ENCODE results near the gene CDK2AP2.
"Not testable (repeated sequence)": the region's sequence is repeated elsewhere in the genome, so short reads cannot be mapped to it uniquely, and the experiment has no call there.

The CDK2AP2 gene

GRCh38 chr11:67523556-67524479 is 15.9 kb upstream of the CDK2AP2 start:
- no peak for DNase-seq

DNA sequence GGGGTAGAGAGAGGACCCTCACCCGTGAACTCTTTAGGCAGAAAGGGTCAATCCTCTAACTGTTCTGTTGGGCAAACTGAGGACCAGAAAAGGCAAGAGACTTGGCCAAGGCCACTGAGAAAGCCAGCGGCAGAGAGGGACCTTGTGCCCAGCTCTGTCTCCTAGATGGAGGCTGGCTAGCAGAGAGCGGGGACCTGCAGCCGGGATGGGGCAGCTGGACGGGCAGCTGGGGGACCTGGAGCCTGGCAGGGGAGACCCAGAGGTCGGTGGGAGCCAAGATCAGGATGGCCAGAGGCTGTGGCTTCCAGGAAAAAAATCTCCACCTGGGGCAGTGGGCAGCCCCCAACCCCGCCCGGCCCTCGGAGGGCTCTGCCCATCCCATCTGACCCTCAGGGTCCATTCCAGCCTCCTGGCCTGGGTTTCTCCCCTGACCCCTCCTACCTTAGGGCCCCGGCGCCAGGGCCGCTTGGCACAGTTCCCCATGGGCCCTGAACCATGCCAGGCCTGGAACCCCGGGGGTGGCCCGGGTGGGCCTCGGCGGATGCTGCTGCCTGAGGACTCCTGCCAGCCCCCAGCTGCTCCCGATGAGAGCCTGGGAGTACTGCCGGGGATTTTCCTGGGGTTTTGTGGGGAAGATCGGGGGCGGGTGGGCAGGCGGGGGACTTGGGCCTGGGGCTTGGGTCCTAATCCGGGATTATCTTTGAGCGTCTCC is 15.0 kb upstream of the CDK2AP2 start, which contains the start of gene CABP2:
Gene CABP2 (minus strand): TSS at position 603 of the 712 bp plus-strand sequence. CDS start 120 bp downstream, at position 483.
- DNase-seq: no peak

GRCh38 chr11:67522338-67522737 is 14.4 kb upstream of the CDK2AP2 start:
- DNase-seq: no peak

DNA sequence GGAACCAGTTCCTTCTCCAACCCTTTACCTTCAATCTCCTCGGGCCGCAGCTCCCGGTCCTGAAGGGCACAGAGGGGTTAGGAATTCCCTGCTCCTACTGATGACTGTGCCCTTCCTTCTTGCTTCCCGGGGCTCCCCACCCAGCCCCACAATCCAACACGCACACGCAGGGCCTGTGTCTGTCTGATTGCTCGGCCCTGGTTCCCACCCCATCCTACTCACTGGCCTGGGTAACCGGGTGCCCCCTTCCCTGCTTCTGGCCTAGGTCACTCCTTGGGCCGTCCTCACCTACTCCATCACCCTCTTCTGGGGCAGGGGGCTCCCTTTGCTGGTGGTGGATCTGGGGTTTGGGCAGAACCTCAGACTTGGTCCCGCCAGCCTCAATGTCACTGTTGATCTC is 14.0 kb upstream of the CDK2AP2 start:
- DNase-seq: no peak

DNA sequence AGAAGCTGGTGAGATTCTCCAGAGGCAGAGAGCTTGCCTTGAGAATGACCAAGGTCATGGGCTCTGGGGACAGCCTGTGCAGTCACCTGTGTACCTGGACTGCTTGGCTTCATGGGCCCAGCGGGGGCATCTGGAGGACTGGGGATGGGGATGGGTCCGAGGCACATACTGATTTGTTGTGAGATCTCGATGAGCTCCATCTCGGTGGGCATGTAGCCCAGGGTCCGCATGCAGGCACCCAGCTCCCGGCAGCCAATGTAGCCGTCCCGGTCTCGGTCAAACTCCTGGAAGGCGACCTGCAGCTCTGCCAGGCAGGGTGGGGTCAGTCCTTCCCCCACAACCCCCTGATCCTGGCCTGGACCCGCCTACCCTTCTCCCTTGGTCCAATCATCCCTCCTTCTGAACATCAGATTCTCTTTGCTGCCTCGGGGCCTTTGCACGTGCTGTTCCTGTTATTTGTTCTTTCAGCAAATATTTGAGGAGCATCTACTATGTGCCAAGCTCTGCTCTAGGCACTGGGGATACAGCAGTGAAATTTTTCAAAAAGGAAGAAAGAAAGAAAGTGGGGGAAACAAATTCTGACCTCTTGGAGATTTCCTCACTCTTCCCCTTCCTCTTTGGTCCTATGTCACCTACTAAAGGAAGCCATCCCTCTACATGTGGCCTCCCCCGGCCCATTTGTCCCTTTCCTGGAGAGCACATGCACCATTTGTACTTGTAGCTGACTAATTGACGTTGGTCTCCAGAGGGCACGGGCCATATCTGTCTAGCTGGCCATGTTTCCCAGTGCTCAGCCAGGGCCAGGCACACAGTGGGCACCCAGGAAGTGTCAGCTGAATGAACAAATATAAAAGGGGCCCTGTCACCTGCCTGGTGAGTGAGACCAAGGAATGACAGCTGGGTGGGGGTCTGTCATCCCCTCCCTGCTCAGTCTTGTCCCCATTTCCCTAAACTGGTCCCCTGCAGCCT is 13.2 kb upstream of the CDK2AP2 start:
- DNase-seq: no peak

GRCh38 chr11:67519726-67520125 is 11.8 kb upstream of the CDK2AP2 start:
- DNase-seq: no peak

DNA sequence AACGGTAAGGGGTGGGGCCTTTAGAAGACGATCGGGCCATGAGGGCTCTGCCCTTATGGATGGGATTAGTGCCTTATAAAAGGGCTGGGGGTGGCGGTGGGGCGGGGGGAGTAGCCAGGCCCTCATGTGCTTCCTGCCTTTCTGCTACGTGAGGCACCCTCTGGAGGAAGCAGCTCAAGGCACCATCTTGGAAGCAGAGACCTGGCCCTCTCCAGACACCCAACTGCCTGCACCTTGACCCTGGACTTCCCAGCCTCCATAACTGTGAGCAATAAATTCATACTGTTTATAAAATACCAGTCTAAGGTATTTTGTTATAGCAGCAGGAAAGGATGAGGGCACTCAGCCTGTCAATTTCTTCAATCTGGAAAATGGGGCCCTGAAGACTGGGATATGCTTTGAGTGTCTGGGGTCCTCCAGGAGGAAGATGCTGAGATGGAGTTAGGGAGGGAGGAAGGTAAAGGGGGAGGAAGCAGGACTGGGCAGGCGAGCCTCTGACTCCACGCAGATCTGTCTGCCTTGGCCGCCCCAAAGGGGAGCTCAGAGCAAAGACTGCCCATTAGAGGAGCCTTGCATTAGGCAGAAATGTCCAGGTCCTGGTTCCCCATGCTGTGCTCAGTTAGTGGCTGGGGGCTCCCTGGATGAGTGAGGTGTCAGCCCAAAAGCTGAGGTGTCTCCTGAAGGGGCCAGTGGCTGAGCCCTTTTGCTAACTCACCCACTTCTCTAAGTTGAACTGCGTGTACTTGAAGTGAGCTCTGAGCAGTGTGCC is 10.0 kb upstream of the CDK2AP2 start:
- DNase-seq: no peak

- no peak for DNase-seq
Observed at GRCh38 chr11:67516806-67517205, 8.8 kb upstream of the CDK2AP2 start.

GRCh38 chr11:67514116-67514515 is 6.2 kb upstream of the CDK2AP2 start:
- DNase-seq: no peak

- not testable (repeated sequence) for DNase-seq
Observed at GRCh38 chr11:67511558-67511957, 3.6 kb upstream of the CDK2AP2 start.

DNA sequence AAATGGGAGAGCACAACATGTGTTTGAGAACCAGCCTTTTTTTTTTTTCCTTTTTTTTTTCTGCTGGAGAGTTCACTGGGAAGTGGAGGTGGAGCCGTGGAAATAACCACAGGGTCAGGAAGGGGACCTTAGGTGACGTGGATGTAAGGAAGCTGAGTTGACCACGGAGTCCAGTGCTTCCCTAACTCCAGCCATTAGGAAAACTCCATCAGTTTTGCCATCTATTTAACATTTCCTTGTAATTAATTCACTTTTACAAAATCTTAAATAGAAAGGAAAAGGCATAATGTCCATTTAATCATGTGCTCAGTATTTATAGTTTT is 2.0 kb upstream of the CDK2AP2 start:
- DNase-seq: no peak

DNA sequence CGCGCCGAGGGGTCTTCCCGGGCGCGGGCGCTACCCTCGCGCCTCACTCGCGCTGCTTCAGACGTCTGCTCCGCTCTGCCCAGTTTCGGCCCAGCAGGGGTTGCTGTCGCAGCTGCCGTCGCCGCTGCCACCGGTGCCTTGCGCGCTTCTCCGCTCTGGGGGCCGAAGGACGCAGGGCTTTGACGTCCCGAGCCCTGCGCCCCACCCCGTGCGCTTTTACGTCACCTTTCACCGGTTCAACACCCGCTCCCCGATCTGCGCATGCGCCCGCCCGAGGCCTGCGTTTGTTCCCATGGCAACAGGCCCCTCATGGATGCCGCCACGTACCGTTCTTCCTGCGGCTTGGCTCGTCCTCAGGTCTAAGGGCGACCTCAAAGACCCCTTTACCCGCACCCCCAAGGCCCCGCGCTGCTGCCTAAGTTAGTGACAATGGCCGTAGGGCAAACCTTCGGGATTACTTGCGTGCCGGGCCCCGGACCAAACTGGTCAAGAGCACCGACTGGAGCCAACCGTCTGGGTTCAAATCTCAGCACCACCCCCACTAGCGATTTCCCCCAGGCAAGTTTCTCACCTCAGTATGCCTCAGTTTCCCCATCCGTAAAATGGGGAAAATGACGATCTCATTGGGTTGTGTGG is 642 bp upstream of the CDK2AP2 start:
- DNase-seq: peak; percentile 87

DNA sequence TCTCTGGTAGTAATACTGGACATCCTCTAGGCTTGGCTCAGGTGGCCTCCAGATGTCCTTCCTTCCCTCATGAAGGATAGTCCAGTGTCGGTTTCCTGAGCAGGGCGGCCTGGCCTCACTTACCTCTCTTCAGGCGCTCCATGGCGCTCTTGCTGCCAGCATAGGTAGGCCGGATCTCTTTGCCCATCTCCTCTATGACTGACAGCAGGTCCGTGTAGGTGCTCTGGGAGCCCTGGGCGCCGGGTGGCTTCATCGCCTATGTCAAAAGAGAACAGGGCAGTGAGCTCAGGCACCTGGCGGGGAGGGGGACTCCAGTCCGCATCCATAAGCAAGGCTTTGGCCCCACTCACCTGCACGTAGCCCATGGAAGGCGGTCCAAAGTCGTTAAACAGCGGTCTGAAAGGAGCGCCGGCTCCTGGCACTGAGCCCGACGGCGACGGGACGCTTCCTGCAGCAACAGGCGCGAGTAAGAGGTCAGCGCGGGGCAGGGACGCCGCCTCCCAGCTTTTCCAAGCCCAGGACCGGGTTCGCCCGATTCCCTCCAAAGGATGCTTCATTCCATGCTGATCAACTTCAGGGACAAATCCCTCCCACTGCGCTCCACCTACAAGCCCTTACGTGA is 609 bp downstream of the CDK2AP2 start:
- DNase-seq: no peak

GRCh38 chr11:67506426-67507051 is 1.4 kb downstream of the CDK2AP2 start:
- DNase-seq: no peak

- peak; percentile 84 for DNase-seq
Observed at GRCh38 chr11:67505605-67506396, 2.2 kb downstream of the CDK2AP2 start.

- no peak for DNase-seq
Observed at GRCh38 chr11:67504950-67505581, 2.9 kb downstream of the CDK2AP2 start, which contains the start of gene PITPNM1. TSS of gene PITPNM1 (minus strand) at chr11:67505363. CDS start at chr11:67504180, 1,183 bp downstream.

DNA sequence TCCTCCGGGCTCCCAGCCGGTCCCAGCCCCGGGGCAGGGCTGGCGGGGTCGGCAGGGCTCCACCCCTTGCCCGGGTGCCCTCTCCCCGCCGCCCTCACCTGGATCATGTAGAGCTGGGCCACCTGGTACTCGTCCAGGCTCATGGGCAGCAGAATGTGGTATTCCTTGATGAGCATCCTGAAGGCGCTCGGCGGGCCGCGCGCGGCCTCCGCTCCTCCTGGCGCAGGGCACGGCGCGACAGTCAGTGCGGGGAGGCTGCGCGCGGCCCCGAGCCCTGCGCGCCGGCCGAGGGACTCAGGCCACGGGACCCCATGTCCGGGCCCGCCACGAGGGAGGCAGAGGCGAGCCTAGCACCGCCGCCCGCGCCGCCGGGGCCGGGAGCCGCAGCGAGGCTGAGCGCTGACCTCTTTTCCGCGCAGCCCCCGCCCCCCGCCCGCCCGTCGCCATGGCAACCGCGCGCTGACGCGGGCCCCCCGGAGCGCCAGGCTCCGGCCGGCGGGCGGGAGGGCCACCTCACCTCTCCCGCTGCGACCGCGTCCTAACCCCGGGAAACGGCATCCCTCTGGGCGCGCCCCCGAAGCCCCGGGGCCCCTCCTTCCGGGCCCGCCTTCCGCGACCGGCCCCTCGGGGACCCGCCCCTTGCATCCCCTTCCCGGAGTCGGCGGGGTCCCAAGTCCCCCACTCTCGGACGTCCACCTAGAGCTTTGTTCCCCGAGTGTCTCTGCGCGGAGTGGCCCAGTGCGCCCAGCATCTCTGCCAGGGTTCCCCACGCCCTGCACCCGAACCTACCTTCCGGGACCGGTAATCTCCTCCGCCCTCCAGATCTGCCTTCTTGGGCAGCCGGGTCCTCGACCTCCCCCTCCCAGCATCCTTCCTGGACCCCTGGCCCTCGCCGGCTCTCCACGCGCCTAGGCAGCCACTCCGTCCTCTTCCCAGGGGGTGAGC is 3.7 kb downstream of the CDK2AP2 start:
- DNase-seq: no peak
